OCI-LY1 (cell line): ENCODE results near the gene PTPRM.

Source experiments
- CTCF ChIP-seq: fragments of 200-600 bp; sonication (generic), shearing (Covaris generic); IDR thresholded peaks from 2 replicates; pipeline ENCODE4 v1.5.1; 2017; ENCODE audit warnings: mild to moderate bottlenecking, antibody characterized with exemption, low read length, moderate library complexity, mixed read lengths
- EZH2 ChIP-seq: fragments of 200-600 bp; sonication (generic), shearing (Covaris generic); IDR thresholded peaks from 2 replicates; pipeline ENCODE4 v1.8.0; 2017; ENCODE audit warnings: borderline replicate concordance, mixed run types, mild to moderate bottlenecking, antibody characterized with exemption, low read length, moderate library complexity, mixed read lengths

GRCh38 chr18:8367217-8367988 is 800.3 kb downstream of the PTPRM start:
- TF ChIP-seq EZH2 (no peak), CTCF (no peak)
